Osteocyte (in vitro differentiated cells): Measurements from ENCODE around the gene CTNNA2. TPM values are rescaled to one million over a fixed set of nuclear protein-coding genes. Genes with fewer than 3 reads are reported as not detected.

Source experiments
- DNase-seq: peaks from one replicate; pipeline ENCODE4 v3.0.0; 2021; ENCODE audit warnings: mixed read lengths; ENCODE audit not compliant: unreplicated experiment; ENCODE audit errors: extremely low spot score
- H3K27ac Mint-ChIP-seq: one replicate; pipeline ENCODE4 v1.8.0; 2021; ENCODE audit warnings: mild to moderate bottlenecking, mixed read lengths; ENCODE audit not compliant: unreplicated experiment
- H3K27me3 Mint-ChIP-seq: one replicate; pipeline ENCODE4 v1.8.0; 2021; ENCODE audit warnings: mixed read lengths; ENCODE audit not compliant: unreplicated experiment
- H3K36me3 Mint-ChIP-seq: one replicate; pipeline ENCODE4 v1.8.0; 2021; ENCODE audit warnings: mixed read lengths; ENCODE audit not compliant: unreplicated experiment
- H3K4me1 Mint-ChIP-seq: one replicate; pipeline ENCODE4 v1.8.0; 2021; ENCODE audit warnings: mixed read lengths; ENCODE audit not compliant: unreplicated experiment
- H3K4me3 Mint-ChIP-seq: one replicate; pipeline ENCODE4 v1.8.0; 2021; ENCODE audit warnings: mild to moderate bottlenecking, moderate library complexity, mixed read lengths; ENCODE audit not compliant: unreplicated experiment
- H3K9me3 Mint-ChIP-seq: one replicate; pipeline ENCODE4 v1.8.0; 2021; ENCODE audit warnings: mixed read lengths; ENCODE audit not compliant: unreplicated experiment
- total RNA-seq: library from RNA; stranded (reverse); gene quantifications from 2 replicates; pipeline ENCODE4 v1.2.1, GENCODE V29; 2021
- TF ChIP-seq, protein P1 (sequence below): fragments of 200-600 bp; sonication (generic); IDR thresholded peaks from 2 replicates; pipeline ENCODE4 v1.5.0; 2021; ENCODE audit warnings: antibody characterized with exemption, mild to moderate bottlenecking, moderate library complexity

The CTNNA2 gene
- total RNA-seq, 1 donor from 2014 or later = not detected

DNA sequence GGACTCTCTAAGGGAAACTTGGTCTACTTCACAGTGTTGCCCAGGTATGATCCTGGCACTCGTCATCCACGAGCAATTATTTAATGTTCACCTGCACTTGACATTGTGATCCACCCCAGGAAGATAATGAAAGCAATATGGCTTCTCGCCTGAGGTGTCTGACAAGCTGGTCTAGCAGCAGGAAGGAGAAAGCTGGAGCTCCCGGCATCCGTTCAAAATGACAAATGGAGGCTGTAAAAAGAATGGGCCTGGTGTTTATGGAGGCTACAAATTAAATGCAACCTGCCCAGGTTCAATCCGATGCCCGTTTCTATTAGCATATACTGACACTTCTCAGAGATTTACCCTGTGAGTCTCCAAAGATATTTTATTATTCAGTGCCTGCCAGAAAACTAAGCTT lies 317.6 kb downstream of the CTNNA2 start:
- Mint-ChIP-seq H3K4me1 (no peaks in the 10 kb centered on the region), H3K27ac (no peak overlapping the region), H3K36me3 (no peaks in the 10 kb centered on the region), H3K9me3 (no peaks in the 10 kb centered on the region), H3K27me3 (peaks cover 11% of the 10 kb centered on the region), H3K4me3 (no peak overlapping the region)
- no peak for DNase-seq
- TF ChIP-seq, protein P1, sequence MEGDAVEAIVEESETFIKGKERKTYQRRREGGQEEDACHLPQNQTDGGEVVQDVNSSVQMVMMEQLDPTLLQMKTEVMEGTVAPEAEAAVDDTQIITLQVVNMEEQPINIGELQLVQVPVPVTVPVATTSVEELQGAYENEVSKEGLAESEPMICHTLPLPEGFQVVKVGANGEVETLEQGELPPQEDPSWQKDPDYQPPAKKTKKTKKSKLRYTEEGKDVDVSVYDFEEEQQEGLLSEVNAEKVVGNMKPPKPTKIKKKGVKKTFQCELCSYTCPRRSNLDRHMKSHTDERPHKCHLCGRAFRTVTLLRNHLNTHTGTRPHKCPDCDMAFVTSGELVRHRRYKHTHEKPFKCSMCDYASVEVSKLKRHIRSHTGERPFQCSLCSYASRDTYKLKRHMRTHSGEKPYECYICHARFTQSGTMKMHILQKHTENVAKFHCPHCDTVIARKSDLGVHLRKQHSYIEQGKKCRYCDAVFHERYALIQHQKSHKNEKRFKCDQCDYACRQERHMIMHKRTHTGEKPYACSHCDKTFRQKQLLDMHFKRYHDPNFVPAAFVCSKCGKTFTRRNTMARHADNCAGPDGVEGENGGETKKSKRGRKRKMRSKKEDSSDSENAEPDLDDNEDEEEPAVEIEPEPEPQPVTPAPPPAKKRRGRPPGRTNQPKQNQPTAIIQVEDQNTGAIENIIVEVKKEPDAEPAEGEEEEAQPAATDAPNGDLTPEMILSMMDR = no peak

DNA sequence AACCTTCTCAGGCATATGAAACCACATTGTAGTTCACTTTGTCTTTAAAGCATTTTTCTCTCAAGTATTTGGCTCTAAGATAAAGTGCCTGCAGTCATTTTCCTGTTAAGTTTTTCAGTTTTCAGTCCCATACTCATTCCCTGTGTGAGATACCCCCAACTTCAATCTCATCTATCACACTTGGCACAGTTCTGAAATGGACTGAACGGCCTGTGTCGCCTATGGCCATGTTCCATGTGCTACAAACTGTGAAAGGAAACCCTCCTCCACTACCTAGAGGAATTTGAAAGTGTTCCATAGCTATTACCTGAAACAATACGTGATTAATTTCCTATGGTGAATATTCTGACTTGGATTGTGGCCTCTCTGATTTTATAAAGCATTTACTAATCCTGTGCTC lies 319.1 kb downstream of the CTNNA2 start:
- Mint-ChIP-seq H3K36me3 (no peaks in the 10 kb centered on the region), H3K9me3 (no peaks in the 10 kb centered on the region), H3K4me3 (no peak overlapping the region), H3K27me3 (peaks cover 11% of the 10 kb centered on the region), H3K27ac (no peak overlapping the region), H3K4me1 (no peaks in the 10 kb centered on the region)
- TF ChIP-seq, protein P1 = no peak
- DNase-seq = no peak

DNA sequence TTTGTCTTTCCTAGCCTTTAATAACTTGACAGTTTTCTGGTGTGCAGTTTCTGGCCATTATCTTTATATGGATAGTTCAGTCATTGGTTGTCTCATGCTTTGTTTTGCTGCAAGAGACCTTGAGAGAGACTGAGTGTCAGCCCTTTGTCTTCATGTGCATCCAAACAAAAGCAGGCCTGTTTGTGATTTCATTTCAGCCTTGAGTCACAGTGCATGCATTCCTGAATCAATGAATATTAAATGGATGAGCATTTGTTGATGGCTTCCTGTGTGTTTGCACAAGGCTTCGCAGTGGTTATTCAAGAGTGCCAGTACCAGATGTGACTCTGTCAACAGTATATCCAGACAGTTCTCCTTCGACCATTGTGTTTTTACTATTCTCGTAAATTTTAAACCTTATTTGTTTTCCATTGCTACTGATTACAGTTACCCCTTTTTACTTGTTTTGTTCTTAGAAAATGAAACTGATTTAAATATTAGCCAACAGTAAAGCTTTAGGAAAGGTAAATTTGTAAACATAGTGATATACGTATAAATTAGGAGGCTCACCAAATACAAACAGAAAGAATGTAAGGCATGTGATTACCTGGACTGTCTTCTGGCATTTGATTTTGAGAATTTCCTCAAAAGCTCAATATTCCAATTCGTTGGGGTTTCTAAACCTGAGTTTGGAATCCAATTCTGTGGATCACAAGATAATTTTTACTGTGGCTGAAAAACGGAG lies 319.8 kb downstream of the CTNNA2 start:
- Mint-ChIP-seq H3K4me1 (no peaks in the 10 kb centered on the region), H3K27me3 (peaks cover 11% of the 10 kb centered on the region), H3K4me3 (no peak overlapping the region), H3K27ac (no peak overlapping the region), H3K36me3 (no peaks in the 10 kb centered on the region), H3K9me3 (no peaks in the 10 kb centered on the region)
- no peak for DNase-seq
- TF ChIP-seq, protein P1 = no peak

DNA sequence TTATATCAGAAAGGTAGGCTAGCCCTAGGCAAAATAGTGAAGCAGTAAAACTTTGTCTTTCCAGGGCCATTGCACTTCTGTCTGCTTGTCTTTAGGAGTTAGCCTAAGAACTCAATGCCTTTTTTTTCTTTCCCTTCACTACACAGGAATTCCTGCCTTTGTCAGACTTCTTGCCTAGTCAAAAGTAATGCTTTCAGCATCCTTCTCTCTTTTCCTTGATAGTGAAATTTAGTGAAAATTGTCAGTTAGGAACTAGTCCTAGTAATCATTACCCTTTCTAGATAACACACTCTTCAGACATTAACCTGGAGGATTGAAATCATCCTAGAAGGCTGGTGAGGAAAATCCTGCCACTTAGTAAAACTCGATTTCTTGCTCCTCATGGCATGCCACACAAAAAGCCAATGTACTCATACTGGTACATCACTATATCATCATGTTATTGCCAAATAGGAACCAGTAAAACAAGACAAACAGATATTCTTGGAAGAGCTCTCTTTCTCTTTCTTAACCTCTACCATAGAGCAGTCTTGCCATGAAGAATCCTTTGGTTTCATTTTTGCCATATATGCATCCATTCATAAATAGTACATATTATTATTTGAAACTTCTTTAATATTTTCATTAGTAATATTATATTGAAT lies 320.5 kb downstream of the CTNNA2 start:
- TF ChIP-seq, protein P1 = no peak
- Mint-ChIP-seq H3K27me3 (peaks cover 11% of the 10 kb centered on the region), H3K36me3 (no peaks in the 10 kb centered on the region), H3K9me3 (peaks cover 4% of the 10 kb centered on the region), H3K4me3 (no peak overlapping the region), H3K27ac (no peak overlapping the region), H3K4me1 (no peaks in the 10 kb centered on the region)
- DNase-seq = no peak

DNA sequence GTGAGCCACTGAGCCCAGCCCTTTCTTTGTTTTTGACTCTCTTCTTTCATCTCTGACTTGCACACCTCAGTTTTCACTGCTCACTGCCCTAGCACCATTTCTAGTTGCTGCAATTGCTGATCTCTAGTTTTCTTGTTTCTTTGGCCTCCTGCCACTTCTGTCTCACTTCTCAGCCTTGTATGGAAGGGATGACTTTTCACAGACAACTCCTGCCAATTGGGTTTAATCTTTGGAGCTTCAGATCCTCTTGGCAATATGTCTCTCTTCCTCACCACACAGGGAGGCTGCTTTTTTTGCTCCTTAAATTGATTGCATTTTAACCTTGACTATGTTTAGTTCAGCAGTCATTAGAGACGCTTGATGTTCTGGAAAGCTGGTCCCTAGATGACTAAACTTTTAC lies 323.1 kb downstream of the CTNNA2 start:
- Mint-ChIP-seq H3K9me3 (peaks cover 11% of the 10 kb centered on the region), H3K27me3 (peaks cover 11% of the 10 kb centered on the region), H3K36me3 (no peaks in the 10 kb centered on the region), H3K4me3 (no peak overlapping the region), H3K4me1 (no peaks in the 10 kb centered on the region), H3K27ac (no peak overlapping the region)
- DNase-seq = no peak
- TF ChIP-seq, protein P1 = no peak
